OCI-LY1 (cell line): ENCODE data around the gene PTPRD.

Experiments used
- EZH2 ChIP-seq: fragments of 200-600 bp; sonication (generic), shearing (Covaris generic); IDR thresholded peaks from 2 replicates; pipeline ENCODE4 v1.8.0; 2017; ENCODE audit warnings: borderline replicate concordance, mixed run types, mild to moderate bottlenecking, antibody characterized with exemption, low read length, moderate library complexity, mixed read lengths
- TF ChIP-seq, protein P1 (sequence below): fragments of 200-600 bp; sonication (generic), shearing (Covaris generic); IDR thresholded peaks from 2 replicates; pipeline ENCODE4 v1.5.1; 2017; ENCODE audit warnings: mild to moderate bottlenecking, antibody characterized with exemption, low read length, moderate library complexity, mixed read lengths

DNA sequence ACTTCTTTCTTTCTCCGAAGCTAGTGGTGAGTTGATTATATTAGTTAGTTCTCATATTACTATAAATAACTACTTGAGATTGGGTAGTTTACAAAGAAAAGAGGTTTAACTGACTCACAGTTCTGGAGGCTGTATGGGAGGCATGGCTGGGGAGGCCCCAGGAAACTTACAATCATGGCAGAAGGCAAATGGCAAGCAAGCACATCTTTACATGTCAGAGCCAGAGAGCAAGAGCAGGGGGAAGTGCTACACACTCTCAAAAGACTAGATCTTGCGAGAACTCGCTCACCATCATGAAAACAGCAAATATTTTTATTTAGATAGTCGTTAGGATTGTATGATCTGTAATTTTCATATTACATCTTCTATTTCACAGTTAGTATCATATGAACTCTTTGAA lies 711.2 kb downstream of the PTPRD start:
- TF ChIP-seq, protein P1, sequence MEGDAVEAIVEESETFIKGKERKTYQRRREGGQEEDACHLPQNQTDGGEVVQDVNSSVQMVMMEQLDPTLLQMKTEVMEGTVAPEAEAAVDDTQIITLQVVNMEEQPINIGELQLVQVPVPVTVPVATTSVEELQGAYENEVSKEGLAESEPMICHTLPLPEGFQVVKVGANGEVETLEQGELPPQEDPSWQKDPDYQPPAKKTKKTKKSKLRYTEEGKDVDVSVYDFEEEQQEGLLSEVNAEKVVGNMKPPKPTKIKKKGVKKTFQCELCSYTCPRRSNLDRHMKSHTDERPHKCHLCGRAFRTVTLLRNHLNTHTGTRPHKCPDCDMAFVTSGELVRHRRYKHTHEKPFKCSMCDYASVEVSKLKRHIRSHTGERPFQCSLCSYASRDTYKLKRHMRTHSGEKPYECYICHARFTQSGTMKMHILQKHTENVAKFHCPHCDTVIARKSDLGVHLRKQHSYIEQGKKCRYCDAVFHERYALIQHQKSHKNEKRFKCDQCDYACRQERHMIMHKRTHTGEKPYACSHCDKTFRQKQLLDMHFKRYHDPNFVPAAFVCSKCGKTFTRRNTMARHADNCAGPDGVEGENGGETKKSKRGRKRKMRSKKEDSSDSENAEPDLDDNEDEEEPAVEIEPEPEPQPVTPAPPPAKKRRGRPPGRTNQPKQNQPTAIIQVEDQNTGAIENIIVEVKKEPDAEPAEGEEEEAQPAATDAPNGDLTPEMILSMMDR: no peak
- TF ChIP-seq EZH2: no peak
